Measurements from ENCODE around the gene REEP6. TPM values are rescaled to one million over a fixed set of nuclear protein-coding genes. Genes with fewer than 3 reads are reported as not detected.
A peak's percentile ranks its signal among the peaks of the same experiment; 100 is the strongest.

REEP6 gene
- total RNA-seq, 1 experiment from 2014 or later = 0.45 TPM

GRCh38 chr19:1487576-1488281, 3.3 kb upstream of the REEP6 start:
- DNase-seq = no peak

GRCh38 chr19:1488282-1488601, 2.7 kb upstream of the REEP6 start:
- Histone ChIP-seq H3K4me1 (peaks cover 6% of the 10 kb centered on the region), H3K4me3 (no peak overlapping the region), H3K9me3 (replicated peaks) (no peaks in the 10 kb centered on the region), H3K36me3 (no peaks in the 10 kb centered on the region), H3K27me3 (no peaks in the 10 kb centered on the region), H3K27ac (no peak overlapping the region)
- no peak for DNase-seq

More at GRCh38 chr19:1487576-1488281, 3.3 kb upstream of the REEP6 start:
- H3K27ac ChIP-seq = no peak overlapping the region
- no peaks in the 10 kb centered on the region for H3K9me3 ChIP-seq (replicated peaks)
- H3K36me3 ChIP-seq = no peaks in the 10 kb centered on the region
- no peak overlapping the region for H3K4me3 ChIP-seq
- no peaks in the 10 kb centered on the region for H3K27me3 ChIP-seq
- H3K4me1 ChIP-seq = peaks cover 6% of the 10 kb centered on the region

GRCh38 chr19:1489463-1490310, 1.3 kb upstream of the REEP6 start:
- Histone ChIP-seq H3K27ac (peak overlapping the region; percentile 17; the same call in 1 of the 2 replicates), H3K36me3 (no peaks in the 10 kb centered on the region)
- peak; percentile 32 to 50 for DNase-seq

GRCh38 chr19:1490311-1491113, 469 bp upstream of the REEP6 start, which contains the start of gene PCSK4:
Gene PCSK4, minus strand, starts transcription at chr19:1490350. Its CDS starts 4 bp downstream, at chr19:1490346.
- Histone ChIP-seq H3K36me3 (no peaks in the 10 kb centered on the region), H3K27ac (peak within 1 kb of the TSS; percentile 17; the same call in 1 of the 2 replicates), H3K9me3 (replicated peaks) (no peaks in the 10 kb centered on the region), H3K4me3 (peak within 1 kb of the TSS; percentile 60), H3K27me3 (no peaks in the 10 kb centered on the region; the same call in 1 of the 2 replicates), H3K4me1 (peaks cover 6% of the 10 kb centered on the region)
- DNase-seq = peak; percentile 98 to 99

More at GRCh38 chr19:1489463-1490310, 1.3 kb upstream of the REEP6 start:
- Histone ChIP-seq H3K4me3 (peak overlapping the region; percentile 60), H3K27me3 (no peaks in the 10 kb centered on the region; the same call in 1 of the 2 replicates), H3K9me3 (replicated peaks) (no peaks in the 10 kb centered on the region), H3K4me1 (peaks cover 6% of the 10 kb centered on the region)

- no peak for DNase-seq
- Histone ChIP-seq H3K27me3 (no peaks in the 10 kb centered on the region; the same call in 1 of the 2 replicates), H3K4me1 (peaks cover 6% of the 10 kb centered on the region), H3K27ac (no peak overlapping the region), H3K36me3 (no peaks in the 10 kb centered on the region), H3K4me3 (no peak overlapping the region), H3K9me3 (replicated peaks) (no peaks in the 10 kb centered on the region)
Observed at GRCh38 chr19:1491849-1492170, 829 bp downstream of the REEP6 start.

- Histone ChIP-seq H3K27me3 (no peaks in the 10 kb centered on the region; the same call in 1 of the 2 replicates), H3K9me3 (replicated peaks) (no peaks in the 10 kb centered on the region), H3K27ac (no peak overlapping the region), H3K4me3 (no peak overlapping the region), H3K36me3 (no peaks in the 10 kb centered on the region), H3K4me1 (peaks cover 6% of the 10 kb centered on the region)
- no peak for DNase-seq
Observed at GRCh38 chr19:1492474-1493006, 1.6 kb downstream of the REEP6 start.

GRCh38 chr19:1494115-1494815, 3.3 kb downstream of the REEP6 start:
- DNase-seq = no peak
- Histone ChIP-seq H3K36me3 (no peaks in the 10 kb centered on the region), H3K27me3 (no peaks in the 10 kb centered on the region; the same call in 1 of the 2 replicates), H3K4me3 (no peak overlapping the region), H3K4me1 (peaks cover 6% of the 10 kb centered on the region), H3K9me3 (replicated peaks) (no peaks in the 10 kb centered on the region), H3K27ac (no peak overlapping the region)

- Histone ChIP-seq H3K36me3 (no peaks in the 10 kb centered on the region), H3K4me1 (no peaks in the 10 kb centered on the region), H3K27ac (no peak overlapping the region), H3K4me3 (no peak overlapping the region), H3K9me3 (replicated peaks) (no peaks in the 10 kb centered on the region), H3K27me3 (no peaks in the 10 kb centered on the region; the same call in 1 of the 2 replicates)
- DNase-seq = no peak
Observed at GRCh38 chr19:1495051-1495798, 4.2 kb downstream of the REEP6 start.

- H3K4me3 ChIP-seq = no peak overlapping the region
- no peaks in the 10 kb centered on the region for H3K36me3 ChIP-seq
- no peak for DNase-seq
- H3K9me3 ChIP-seq (replicated peaks) = no peaks in the 10 kb centered on the region
- peaks cover 1% of the 10 kb centered on the region; the same call in 1 of the 2 replicates for H3K27me3 ChIP-seq
- H3K4me1 ChIP-seq = peaks cover 2% of the 10 kb centered on the region; the same call in 1 of the 2 replicates
- no peak overlapping the region for H3K27ac ChIP-seq
Observed at GRCh38 chr19:1495799-1496713, 5.1 kb downstream of the REEP6 start.

GRCh38 chr19:1496714-1497577, 6.0 kb downstream of the REEP6 start:
- H3K36me3 ChIP-seq = no peaks in the 10 kb centered on the region
- DNase-seq = no peak
- H3K4me1 ChIP-seq = peaks cover 4% of the 10 kb centered on the region; the same call in 1 of the 2 replicates
- no peak overlapping the region for H3K4me3 ChIP-seq
- H3K9me3 ChIP-seq (replicated peaks) = no peaks in the 10 kb centered on the region
- peaks cover 8% of the 10 kb centered on the region; the same call in 1 of the 2 replicates for H3K27me3 ChIP-seq
- H3K27ac ChIP-seq = no peak overlapping the region

GRCh38 chr19:1497578-1498235, 6.7 kb downstream of the REEP6 start:
- no peak for DNase-seq
- H3K4me3 ChIP-seq = no peak overlapping the region
- H3K9me3 ChIP-seq (replicated peaks) = no peaks in the 10 kb centered on the region
- H3K27ac ChIP-seq = no peak overlapping the region
- H3K27me3 ChIP-seq = peaks cover 15% of the 10 kb centered on the region; the same call in 1 of the 2 replicates
- peaks cover 4% of the 10 kb centered on the region; the same call in 1 of the 2 replicates for H3K4me1 ChIP-seq
- H3K36me3 ChIP-seq = no peaks in the 10 kb centered on the region
